Measurements from ENCODE around the gene CNKSR2. TPM values are rescaled to one million over a fixed set of nuclear protein-coding genes. Genes with fewer than 3 reads are reported as not detected.

Gene CNKSR2
- total and polyA plus RNA-seq, 2 experiments from 2014 or later, result 13.9 to 40.9 TPM

DNA sequence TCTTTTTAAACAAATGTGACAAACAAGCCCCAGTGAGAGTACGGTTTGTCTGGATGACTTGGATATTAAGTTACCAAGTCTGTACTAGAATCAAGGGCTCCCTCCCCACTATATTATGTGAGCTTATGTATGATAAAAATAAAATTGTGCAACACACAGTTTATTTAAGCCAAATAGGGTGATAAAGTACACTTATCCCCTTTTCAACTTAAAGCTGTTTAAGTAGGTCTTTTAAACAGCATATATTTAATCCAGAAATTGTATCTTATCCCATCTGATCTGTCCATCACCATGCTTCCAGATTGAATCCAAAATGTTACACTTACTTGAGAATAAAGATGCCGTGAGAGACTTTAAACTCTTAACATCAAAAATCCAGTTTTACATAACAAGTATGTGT is 285.9 kb downstream of the CNKSR2 start:
- Histone ChIP-seq H3K79me2 (replicated peaks; ENCODE audit: insufficient read depth) (no peaks in the 10 kb centered on the region), H3K27ac (ENCODE audit: low read depth) (no peak overlapping the region), H3K9me2 (ENCODE audit: insufficient read depth) (no peaks in the 10 kb centered on the region), H3K4me3 (no peak overlapping the region), H3K4me1 (ENCODE audit: insufficient read depth) (no peaks in the 10 kb centered on the region), H3K4me2 (no peak overlapping the region), H4K20me1 (replicated peaks; ENCODE audit: insufficient read depth) (no peaks in the 10 kb centered on the region), H3K27me3 (ENCODE audit: insufficient read depth) (peaks cover 7% of the 10 kb centered on the region; the same call in 1 of the 2 replicates), H2AFZ (no peak overlapping the region), H3F3A (replicated peaks; ENCODE audit: low read depth) (no peaks in the 10 kb centered on the region), H3K36me3 (ENCODE audit: insufficient read depth) (no peaks in the 10 kb centered on the region)
- no peak for ATAC-seq
- H3K27ac Mint-ChIP-seq, result no peak overlapping the region
- no peak for DNase-seq (ENCODE audit: low spot score)
- peaks cover 2% of the 10 kb centered on the region; the same call in 1 of the 3 replicates for H3K36me3 Mint-ChIP-seq (ENCODE audit: low read depth)
- peaks cover 6% of the 10 kb centered on the region for H3K27me3 Mint-ChIP-seq (ENCODE audit: insufficient read depth, low read depth, poor library complexity)
- H3K9me3 Mint-ChIP-seq, result peaks cover 3% of the 10 kb centered on the region; the same call in 1 of the 3 replicates
- TF ChIP-seq CREB1 (CRISPR knock-in tag; IDR thresholded peaks at IDR 0.05; ENCODE audit: low read depth), result no peak
- no peak for TF ChIP-seq ZNF331 (CRISPR knock-in tag; IDR thresholded peaks at IDR 0.05; ENCODE audit: low read depth)
- no peak for TF ChIP-seq STAT1 (IDR thresholded peaks at IDR 0.05; ENCODE audit: unreplicated experiment)
- H3K4me1 Mint-ChIP-seq, result peaks cover 4% of the 10 kb centered on the region; the same call in 2 of the 3 replicates
- H3K4me3 Mint-ChIP-seq, result no peak overlapping the region

DNA sequence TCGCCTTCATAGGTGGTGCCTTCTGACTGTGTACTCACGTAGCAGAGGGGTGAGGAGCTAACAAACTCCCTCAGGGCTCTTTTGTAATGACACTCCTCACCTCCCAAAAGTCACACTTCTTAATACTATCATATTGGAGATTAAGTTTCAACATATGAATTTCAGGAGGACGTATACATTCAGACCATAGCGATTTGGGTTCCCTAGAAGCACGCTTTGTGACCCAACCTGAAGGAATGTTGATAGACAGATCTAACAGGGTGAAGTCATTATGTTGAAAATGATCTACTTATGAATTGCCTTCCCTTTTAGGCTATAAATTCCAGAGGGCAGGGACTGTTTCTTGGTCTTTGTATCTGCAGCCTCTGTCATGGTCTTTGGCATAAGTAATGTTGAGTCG is 287.1 kb downstream of the CNKSR2 start:
- no peaks in the 10 kb centered on the region for H3K4me1 ChIP-seq (ENCODE audit: insufficient read depth)
- no peak overlapping the region for H3K27ac Mint-ChIP-seq
- no peaks in the 10 kb centered on the region for H3K79me2 ChIP-seq (replicated peaks; ENCODE audit: insufficient read depth)
- no peak for TF ChIP-seq EZH2 (IDR thresholded peaks at IDR 0.05; ENCODE audit: low read depth, unreplicated experiment)
- TF ChIP-seq, protein P1, sequence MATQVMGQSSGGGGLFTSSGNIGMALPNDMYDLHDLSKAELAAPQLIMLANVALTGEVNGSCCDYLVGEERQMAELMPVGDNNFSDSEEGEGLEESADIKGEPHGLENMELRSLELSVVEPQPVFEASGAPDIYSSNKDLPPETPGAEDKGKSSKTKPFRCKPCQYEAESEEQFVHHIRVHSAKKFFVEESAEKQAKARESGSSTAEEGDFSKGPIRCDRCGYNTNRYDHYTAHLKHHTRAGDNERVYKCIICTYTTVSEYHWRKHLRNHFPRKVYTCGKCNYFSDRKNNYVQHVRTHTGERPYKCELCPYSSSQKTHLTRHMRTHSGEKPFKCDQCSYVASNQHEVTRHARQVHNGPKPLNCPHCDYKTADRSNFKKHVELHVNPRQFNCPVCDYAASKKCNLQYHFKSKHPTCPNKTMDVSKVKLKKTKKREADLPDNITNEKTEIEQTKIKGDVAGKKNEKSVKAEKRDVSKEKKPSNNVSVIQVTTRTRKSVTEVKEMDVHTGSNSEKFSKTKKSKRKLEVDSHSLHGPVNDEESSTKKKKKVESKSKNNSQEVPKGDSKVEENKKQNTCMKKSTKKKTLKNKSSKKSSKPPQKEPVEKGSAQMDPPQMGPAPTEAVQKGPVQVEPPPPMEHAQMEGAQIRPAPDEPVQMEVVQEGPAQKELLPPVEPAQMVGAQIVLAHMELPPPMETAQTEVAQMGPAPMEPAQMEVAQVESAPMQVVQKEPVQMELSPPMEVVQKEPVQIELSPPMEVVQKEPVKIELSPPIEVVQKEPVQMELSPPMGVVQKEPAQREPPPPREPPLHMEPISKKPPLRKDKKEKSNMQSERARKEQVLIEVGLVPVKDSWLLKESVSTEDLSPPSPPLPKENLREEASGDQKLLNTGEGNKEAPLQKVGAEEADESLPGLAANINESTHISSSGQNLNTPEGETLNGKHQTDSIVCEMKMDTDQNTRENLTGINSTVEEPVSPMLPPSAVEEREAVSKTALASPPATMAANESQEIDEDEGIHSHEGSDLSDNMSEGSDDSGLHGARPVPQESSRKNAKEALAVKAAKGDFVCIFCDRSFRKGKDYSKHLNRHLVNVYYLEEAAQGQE (IDR thresholded peaks at IDR 0.05; ENCODE audit: unreplicated experiment), result no peak
- TF ChIP-seq NANOG (IDR thresholded peaks at IDR 0.05; ENCODE audit: borderline replicate concordance), result no peak
- no peak for TF ChIP-seq CREB1 (CRISPR knock-in tag; IDR thresholded peaks at IDR 0.05; ENCODE audit: low read depth)
- DNase-seq (ENCODE audit: low spot score) (no peak), ATAC-seq (no peak)
- H3K27ac ChIP-seq (ENCODE audit: low read depth), result no peak overlapping the region
- H3K9me3 Mint-ChIP-seq, result peaks cover 3% of the 10 kb centered on the region; the same call in 1 of the 3 replicates
- H3K36me3 Mint-ChIP-seq (ENCODE audit: low read depth), result peaks cover 2% of the 10 kb centered on the region; the same call in 1 of the 3 replicates
- no peaks in the 10 kb centered on the region for H3F3A ChIP-seq (replicated peaks; ENCODE audit: low read depth)
- no peak overlapping the region for H2AFZ ChIP-seq
- no peaks in the 10 kb centered on the region for H3K36me3 ChIP-seq (ENCODE audit: insufficient read depth)
- peaks cover 6% of the 10 kb centered on the region; the same call in 1 of the 2 replicates for H3K27me3 ChIP-seq (ENCODE audit: insufficient read depth)
- no peak overlapping the region for H3K4me3 Mint-ChIP-seq
- peaks cover 6% of the 10 kb centered on the region for H3K27me3 Mint-ChIP-seq (ENCODE audit: insufficient read depth, low read depth, poor library complexity)
- no peak overlapping the region for H3K4me2 ChIP-seq
- no peaks in the 10 kb centered on the region for H3K9me2 ChIP-seq (ENCODE audit: insufficient read depth)
- no peak overlapping the region for H3K4me3 ChIP-seq
- H4K20me1 ChIP-seq (replicated peaks; ENCODE audit: insufficient read depth), result no peaks in the 10 kb centered on the region
- H3K4me1 Mint-ChIP-seq, result peaks cover 4% of the 10 kb centered on the region; the same call in 2 of the 3 replicates

- no peak overlapping the region for H3K4me3 ChIP-seq
- H3K4me2 ChIP-seq, result no peak overlapping the region
- Mint-ChIP-seq H3K9me3 (peaks cover 3% of the 10 kb centered on the region; the same call in 1 of the 3 replicates), H3K36me3 (ENCODE audit: low read depth) (peaks cover 2% of the 10 kb centered on the region; the same call in 1 of the 3 replicates), H3K4me3 (no peak overlapping the region), H3K4me1 (peaks cover 4% of the 10 kb centered on the region; the same call in 2 of the 3 replicates), H3K27ac (no peak overlapping the region), H3K27me3 (ENCODE audit: insufficient read depth, low read depth, poor library complexity) (peaks cover 6% of the 10 kb centered on the region)
- no peaks in the 10 kb centered on the region for H4K20me1 ChIP-seq (replicated peaks; ENCODE audit: insufficient read depth)
- no peaks in the 10 kb centered on the region for H3K9me2 ChIP-seq (ENCODE audit: insufficient read depth)
- no peaks in the 10 kb centered on the region for H3K36me3 ChIP-seq (ENCODE audit: insufficient read depth)
- no peak overlapping the region for H3K27ac ChIP-seq (ENCODE audit: low read depth)
- ATAC-seq (no peak), DNase-seq (ENCODE audit: low spot score) (no peak)
- no peaks in the 10 kb centered on the region for H3F3A ChIP-seq (replicated peaks; ENCODE audit: low read depth)
- no peaks in the 10 kb centered on the region for H3K4me1 ChIP-seq (ENCODE audit: insufficient read depth)
- H3K79me2 ChIP-seq (replicated peaks; ENCODE audit: insufficient read depth), result no peaks in the 10 kb centered on the region
- H2AFZ ChIP-seq, result no peak overlapping the region
- peaks cover 4% of the 10 kb centered on the region; the same call in 1 of the 2 replicates for H3K27me3 ChIP-seq (ENCODE audit: insufficient read depth)
- TF ChIP-seq ZNF331 (CRISPR knock-in tag; IDR thresholded peaks at IDR 0.05; ENCODE audit: low read depth), result no peak
- TF ChIP-seq ETS1 (IDR thresholded peaks at IDR 0.05), result no peak
- no peak for TF ChIP-seq CREB1 (CRISPR knock-in tag; IDR thresholded peaks at IDR 0.05; ENCODE audit: low read depth)
- TF ChIP-seq JUNB (IDR thresholded peaks at IDR 0.05; ENCODE audit: unreplicated experiment), result no peak
- TF ChIP-seq STAT1 (IDR thresholded peaks at IDR 0.05; ENCODE audit: unreplicated experiment), result no peak
- TF ChIP-seq POLR2AphosphoS5 (IDR thresholded peaks at IDR 0.05; ENCODE audit: low read depth), result no peak
- TF ChIP-seq, protein P2, sequence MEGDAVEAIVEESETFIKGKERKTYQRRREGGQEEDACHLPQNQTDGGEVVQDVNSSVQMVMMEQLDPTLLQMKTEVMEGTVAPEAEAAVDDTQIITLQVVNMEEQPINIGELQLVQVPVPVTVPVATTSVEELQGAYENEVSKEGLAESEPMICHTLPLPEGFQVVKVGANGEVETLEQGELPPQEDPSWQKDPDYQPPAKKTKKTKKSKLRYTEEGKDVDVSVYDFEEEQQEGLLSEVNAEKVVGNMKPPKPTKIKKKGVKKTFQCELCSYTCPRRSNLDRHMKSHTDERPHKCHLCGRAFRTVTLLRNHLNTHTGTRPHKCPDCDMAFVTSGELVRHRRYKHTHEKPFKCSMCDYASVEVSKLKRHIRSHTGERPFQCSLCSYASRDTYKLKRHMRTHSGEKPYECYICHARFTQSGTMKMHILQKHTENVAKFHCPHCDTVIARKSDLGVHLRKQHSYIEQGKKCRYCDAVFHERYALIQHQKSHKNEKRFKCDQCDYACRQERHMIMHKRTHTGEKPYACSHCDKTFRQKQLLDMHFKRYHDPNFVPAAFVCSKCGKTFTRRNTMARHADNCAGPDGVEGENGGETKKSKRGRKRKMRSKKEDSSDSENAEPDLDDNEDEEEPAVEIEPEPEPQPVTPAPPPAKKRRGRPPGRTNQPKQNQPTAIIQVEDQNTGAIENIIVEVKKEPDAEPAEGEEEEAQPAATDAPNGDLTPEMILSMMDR (conservative IDR thresholded peaks at IDR 0.05; ENCODE audit: low read depth in 2 of 2), result no peak
Observed at GRCh38 chrX:21662761-21663160, 288.5 kb downstream of the CNKSR2 start.
